Retinal pigment epithelial cell (primary cell): ENCODE results near the gene RAB3C.

ENCODE experiments used
- DNase-seq: peaks from one replicate; pipeline ENCODE4 v3.0.0-alpha.2; 2010; ENCODE audit warnings: low read depth
- H3K4me3 ChIP-seq: 2 replicates; pipeline ENCODE4 v1.5.1; 2011; ENCODE audit warnings: mild to moderate bottlenecking, low read length, control low read depth, moderate library complexity
- TF ChIP-seq, protein P1 (sequence below): conservative IDR thresholded peaks from 2 replicates; pipeline ENCODE4 v1.5.1; 2011; ENCODE audit warnings: low read depth, low read length, control low read depth, inconsistent platforms

The RAB3C gene

DNA sequence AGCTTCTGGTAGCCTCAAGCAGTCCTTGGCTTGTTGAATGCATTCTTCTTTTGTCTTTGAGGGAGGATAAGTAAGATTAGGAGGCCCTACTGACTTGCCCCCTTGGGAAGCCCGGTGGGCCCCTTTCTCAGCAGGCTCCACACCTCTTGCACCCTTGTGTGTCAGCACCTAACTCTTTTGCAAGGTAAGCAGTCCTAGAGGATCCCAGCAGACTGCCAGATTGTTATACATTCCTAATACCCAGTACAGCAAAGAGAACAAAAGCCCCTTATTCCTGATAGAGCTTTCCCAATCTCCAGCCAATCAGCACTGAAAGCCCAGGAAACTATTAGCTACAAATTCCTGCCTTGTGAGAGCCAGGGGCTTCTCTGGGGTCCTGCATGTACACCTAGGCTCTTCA lies 152.8 kb downstream of the RAB3C start:
- no peak for DNase-seq
- TF ChIP-seq, protein P1, sequence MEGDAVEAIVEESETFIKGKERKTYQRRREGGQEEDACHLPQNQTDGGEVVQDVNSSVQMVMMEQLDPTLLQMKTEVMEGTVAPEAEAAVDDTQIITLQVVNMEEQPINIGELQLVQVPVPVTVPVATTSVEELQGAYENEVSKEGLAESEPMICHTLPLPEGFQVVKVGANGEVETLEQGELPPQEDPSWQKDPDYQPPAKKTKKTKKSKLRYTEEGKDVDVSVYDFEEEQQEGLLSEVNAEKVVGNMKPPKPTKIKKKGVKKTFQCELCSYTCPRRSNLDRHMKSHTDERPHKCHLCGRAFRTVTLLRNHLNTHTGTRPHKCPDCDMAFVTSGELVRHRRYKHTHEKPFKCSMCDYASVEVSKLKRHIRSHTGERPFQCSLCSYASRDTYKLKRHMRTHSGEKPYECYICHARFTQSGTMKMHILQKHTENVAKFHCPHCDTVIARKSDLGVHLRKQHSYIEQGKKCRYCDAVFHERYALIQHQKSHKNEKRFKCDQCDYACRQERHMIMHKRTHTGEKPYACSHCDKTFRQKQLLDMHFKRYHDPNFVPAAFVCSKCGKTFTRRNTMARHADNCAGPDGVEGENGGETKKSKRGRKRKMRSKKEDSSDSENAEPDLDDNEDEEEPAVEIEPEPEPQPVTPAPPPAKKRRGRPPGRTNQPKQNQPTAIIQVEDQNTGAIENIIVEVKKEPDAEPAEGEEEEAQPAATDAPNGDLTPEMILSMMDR, result no peak
- H3K4me3 ChIP-seq, result no peak overlapping the region

DNA sequence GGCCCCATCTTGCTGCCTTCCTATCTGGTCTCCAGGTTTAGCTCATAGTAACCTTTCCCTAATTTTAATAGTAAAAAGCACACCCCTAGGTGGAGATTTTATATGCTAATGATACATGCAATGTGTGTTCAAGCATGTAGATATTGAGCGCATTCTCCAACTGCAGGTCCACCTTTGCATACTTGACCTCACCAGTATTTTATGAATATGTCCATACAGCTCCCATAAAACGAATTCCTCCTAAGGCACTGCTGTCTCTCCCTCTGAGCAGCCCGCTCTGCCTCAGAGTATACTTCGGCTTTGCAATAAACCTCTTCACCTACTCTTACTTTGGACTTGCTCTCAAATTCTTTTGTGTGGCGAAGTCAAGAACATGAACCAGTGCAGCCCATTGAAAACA lies 153.3 kb downstream of the RAB3C start:
- no peak overlapping the region for H3K4me3 ChIP-seq
- DNase-seq, result no peak
- TF ChIP-seq, protein P1, result no peak

DNA sequence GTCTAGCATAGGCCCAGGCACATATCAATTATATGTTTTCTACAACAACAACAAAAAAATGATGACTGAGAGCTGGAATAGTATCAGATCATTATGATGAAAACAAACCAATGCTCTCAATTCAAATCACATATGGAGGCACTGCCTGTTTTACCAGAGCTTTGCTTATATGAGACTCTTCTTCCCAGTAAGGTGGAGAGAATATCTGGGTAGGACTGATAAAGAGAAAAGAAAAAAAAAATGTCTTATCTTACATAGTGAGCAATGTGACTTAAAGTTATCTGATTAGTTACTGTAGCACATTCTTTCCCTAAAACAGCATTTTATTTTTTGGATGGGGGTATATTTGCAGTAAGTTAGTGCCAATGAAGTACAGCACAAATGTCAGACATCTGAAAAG lies 154.8 kb downstream of the RAB3C start:
- no peak for DNase-seq
- no peak overlapping the region for H3K4me3 ChIP-seq
- TF ChIP-seq, protein P1, result no peak

DNA sequence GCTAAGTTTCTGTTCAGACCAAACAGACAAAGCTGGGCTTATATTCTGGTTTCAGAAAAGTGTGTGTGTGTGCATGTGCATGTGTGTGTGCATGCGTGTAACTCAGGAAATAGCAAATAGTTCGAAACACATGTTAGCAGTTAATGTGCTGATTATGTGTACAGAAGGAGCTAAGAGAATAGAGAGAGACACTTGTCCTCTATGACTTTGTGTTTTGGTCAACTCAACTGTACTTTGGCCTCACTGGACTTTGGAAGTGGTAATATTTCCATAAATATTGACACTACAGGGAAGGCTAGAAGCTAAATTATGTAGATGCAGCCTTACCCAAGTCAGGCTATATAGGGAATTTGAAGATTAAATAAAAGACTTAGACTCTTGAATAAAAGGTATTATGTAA lies 155.5 kb downstream of the RAB3C start:
- no peak for DNase-seq
- TF ChIP-seq, protein P1, result no peak

DNA sequence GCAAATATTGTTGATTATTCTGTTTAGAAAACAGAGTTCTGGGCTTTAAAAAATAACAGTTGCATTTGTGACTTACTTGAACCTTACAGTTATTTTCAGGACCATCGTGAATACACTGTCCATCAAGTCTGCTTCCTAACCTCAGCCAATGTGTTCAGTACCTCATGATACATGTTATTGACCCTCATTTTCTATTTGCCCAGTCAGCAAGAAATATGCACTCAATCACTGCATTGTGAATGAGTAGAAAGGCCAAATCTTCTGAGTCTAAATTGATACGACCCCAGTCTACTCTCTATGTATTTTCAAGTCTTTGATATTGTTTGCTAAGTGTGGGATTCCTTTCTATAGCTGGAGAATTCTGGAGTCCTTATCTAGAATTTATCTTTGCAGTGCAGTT lies 156.2 kb downstream of the RAB3C start:
- no peak for DNase-seq
- TF ChIP-seq, protein P1, result no peak
- H3K4me3 ChIP-seq, result no peak overlapping the region

More for the DNA sequence above, 155.5 kb downstream of the RAB3C start:
- H3K4me3 ChIP-seq, result no peak overlapping the region

DNA sequence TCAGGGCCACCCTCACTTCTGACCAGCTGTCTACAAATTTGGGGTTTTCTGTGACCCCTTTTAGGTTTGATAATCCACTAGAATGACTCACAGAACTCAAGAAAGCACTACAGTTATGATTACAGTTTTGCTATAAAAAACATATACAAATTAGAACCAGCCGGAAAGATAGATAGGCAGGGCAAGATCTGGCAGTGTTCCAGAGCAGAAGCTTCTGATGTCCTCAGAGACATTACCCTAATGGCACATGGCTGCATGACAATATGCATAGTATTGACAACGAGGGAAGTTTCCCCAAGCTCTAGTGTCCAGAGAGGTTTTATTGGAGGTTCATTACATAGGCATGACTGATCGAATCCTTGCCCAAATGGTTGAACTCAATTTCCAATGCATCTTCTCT lies 158.1 kb downstream of the RAB3C start:
- no peak for DNase-seq
- TF ChIP-seq, protein P1, result no peak
- no peak overlapping the region for H3K4me3 ChIP-seq

DNA sequence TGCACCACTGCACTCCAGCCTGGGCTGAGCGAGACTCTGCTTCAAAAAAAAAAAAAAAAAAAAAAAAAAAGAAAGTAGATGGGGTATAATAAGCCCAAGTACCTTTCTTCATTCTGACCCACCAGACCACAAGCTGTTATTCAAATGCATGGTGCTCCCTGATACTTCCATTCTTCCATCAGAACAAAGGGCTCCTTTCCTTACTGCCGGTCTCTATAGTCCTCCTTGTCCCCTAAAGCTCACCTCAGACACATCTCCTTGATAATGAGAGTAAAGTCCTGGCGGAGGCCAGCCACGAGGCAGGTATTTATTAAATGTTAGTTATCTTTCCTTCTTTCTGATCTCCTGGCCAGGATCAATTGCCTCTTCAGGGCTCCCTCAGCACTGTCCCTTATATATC lies 162.5 kb downstream of the RAB3C start:
- no peak overlapping the region for H3K4me3 ChIP-seq
- TF ChIP-seq, protein P1, result no peak
- no peak for DNase-seq
